Measurements from ENCODE around the gene ANP32E.

The ANP32E gene

GRCh38 chr1:150179867-150180266, 56.0 kb downstream of the ANP32E start:
- TF ChIP-seq CTCF (conservative IDR thresholded peaks at IDR 0.05): no peak
- TF ChIP-seq ZFX (IDR thresholded peaks at IDR 0.05): no peak
- H3K27ac ChIP-seq: no peak overlapping the region

GRCh38 chr1:150178548-150178947, 57.4 kb downstream of the ANP32E start:
- H3K27ac ChIP-seq: no peak overlapping the region
- no peak for TF ChIP-seq ZFX (IDR thresholded peaks at IDR 0.05)
- no peak for TF ChIP-seq CTCF (conservative IDR thresholded peaks at IDR 0.05)

GRCh38 chr1:150176593-150176992, 59.3 kb downstream of the ANP32E start:
- TF ChIP-seq CTCF (conservative IDR thresholded peaks at IDR 0.05): no peak
- no peak for TF ChIP-seq ZFX (IDR thresholded peaks at IDR 0.05)
- no peak overlapping the region for H3K27ac ChIP-seq

- H3K27ac ChIP-seq: no peak overlapping the region
- TF ChIP-seq CTCF (conservative IDR thresholded peaks at IDR 0.05) (no peak), ZFX (IDR thresholded peaks at IDR 0.05) (no peak)
Observed at GRCh38 chr1:150173141-150173585, 62.7 kb downstream of the ANP32E start.

- no peak overlapping the region for H3K27ac ChIP-seq
- TF ChIP-seq CTCF (conservative IDR thresholded peaks at IDR 0.05) (no peak), ZFX (IDR thresholded peaks at IDR 0.05) (no peak)
Observed at GRCh38 chr1:150171801-150172200, 64.1 kb downstream of the ANP32E start.

- no peak overlapping the region for H3K27ac ChIP-seq
- TF ChIP-seq CTCF (conservative IDR thresholded peaks at IDR 0.05) (peak; percentile 86), ZFX (IDR thresholded peaks at IDR 0.05) (no peak)
Observed at GRCh38 chr1:150168960-150169601, 66.8 kb downstream of the ANP32E start.

Measured in C4-2B (cell line).